AG04450 (cell line): ENCODE results near the gene NHERF1. TPM values are rescaled to one million over a fixed set of nuclear protein-coding genes. Genes with fewer than 3 reads are reported as not detected.

Source experiments
- CTCF ChIA-PET: fragments of 300-600, 350-600 bp; formaldehyde crosslinking; extraction: SDS; loops from one replicate; lab custom pipeline; 2022; ENCODE audit warnings: antibody characterized with exemption, inconsistent platforms; lab: Charles Lee
- POLR2A ChIA-PET: fragments of 350-600 bp; formaldehyde crosslinking; extraction: SDS; loops from one replicate; lab custom pipeline; 2021; ENCODE audit warnings: antibody characterized with exemption, inconsistent platforms; lab: Yijun Ruan, JAX
- DNase-seq: peaks from one replicate; pipeline ENCODE4 v3.0.0-alpha.2; 2011; ENCODE audit warnings: low read depth, low spot score
- H3K27ac ChIP-seq: one replicate; pipeline ENCODE4 v1.5.1; 2012; ENCODE audit warnings: low read depth, low read length, control low read depth
- H3K27me3 ChIP-seq: one replicate; pipeline ENCODE4 v1.6.0; 2012; ENCODE audit warnings: low read length; ENCODE audit not compliant: control insufficient read depth, insufficient read depth
- H3K4me3 ChIP-seq: 2 replicates; pipeline ENCODE4 v1.5.1; 2011; ENCODE audit warnings: mild to moderate bottlenecking, low read depth, low read length, control low read depth
- H3K9me3 ChIP-seq: 2 replicates; pipeline ENCODE4 v1.5.1; 2012; ENCODE audit warnings: low read length; ENCODE audit not compliant: control insufficient read depth, insufficient read depth
- polyA plus RNA-seq: library from polyadenylated mRNA; depleted of rRNA; stranded (reverse); fragments of >200 nt; gene quantifications from 2 replicates; pipeline ENCODE4 v1.2.3, GENCODE V29; 2011
- TF ChIP-seq, protein P1 (sequence below): IDR thresholded peaks from 2 replicates; pipeline ENCODE4 v1.5.1; 2011; ENCODE audit warnings: low read depth, low read length, control low read depth, inconsistent platforms

The NHERF1 gene
- polyA plus RNA-seq, 1 experiment, result 10.5 TPM

DNA sequence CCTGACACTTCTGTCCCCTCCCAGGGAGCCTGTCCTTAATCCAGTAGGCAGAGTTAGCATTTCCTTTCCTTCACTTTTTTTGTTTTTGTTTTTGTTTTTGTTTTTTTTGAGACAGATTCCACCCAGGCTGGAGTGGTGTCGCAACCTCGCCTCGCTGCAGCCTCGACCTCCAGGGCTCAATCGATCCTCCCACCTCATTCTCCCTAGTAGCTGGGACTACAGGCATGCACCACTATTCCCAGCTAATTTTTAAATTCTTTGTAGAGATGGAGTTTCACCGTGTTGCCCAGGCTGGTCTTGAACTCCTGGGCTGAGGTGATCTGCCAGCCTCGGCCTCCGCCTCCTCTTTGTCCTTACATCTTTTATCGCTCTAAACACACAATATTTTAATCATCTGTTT lies 4.0 kb downstream of the NHERF1 start:
- TF ChIP-seq, protein P1, sequence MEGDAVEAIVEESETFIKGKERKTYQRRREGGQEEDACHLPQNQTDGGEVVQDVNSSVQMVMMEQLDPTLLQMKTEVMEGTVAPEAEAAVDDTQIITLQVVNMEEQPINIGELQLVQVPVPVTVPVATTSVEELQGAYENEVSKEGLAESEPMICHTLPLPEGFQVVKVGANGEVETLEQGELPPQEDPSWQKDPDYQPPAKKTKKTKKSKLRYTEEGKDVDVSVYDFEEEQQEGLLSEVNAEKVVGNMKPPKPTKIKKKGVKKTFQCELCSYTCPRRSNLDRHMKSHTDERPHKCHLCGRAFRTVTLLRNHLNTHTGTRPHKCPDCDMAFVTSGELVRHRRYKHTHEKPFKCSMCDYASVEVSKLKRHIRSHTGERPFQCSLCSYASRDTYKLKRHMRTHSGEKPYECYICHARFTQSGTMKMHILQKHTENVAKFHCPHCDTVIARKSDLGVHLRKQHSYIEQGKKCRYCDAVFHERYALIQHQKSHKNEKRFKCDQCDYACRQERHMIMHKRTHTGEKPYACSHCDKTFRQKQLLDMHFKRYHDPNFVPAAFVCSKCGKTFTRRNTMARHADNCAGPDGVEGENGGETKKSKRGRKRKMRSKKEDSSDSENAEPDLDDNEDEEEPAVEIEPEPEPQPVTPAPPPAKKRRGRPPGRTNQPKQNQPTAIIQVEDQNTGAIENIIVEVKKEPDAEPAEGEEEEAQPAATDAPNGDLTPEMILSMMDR, result no peak
- POLR2A ChIA-PET, result interaction anchor here (1.2 kb wide), 1 partner anchor 24 kb away, joined by 3 read pairs; the partner anchor contains the start of gene NAT9

DNA sequence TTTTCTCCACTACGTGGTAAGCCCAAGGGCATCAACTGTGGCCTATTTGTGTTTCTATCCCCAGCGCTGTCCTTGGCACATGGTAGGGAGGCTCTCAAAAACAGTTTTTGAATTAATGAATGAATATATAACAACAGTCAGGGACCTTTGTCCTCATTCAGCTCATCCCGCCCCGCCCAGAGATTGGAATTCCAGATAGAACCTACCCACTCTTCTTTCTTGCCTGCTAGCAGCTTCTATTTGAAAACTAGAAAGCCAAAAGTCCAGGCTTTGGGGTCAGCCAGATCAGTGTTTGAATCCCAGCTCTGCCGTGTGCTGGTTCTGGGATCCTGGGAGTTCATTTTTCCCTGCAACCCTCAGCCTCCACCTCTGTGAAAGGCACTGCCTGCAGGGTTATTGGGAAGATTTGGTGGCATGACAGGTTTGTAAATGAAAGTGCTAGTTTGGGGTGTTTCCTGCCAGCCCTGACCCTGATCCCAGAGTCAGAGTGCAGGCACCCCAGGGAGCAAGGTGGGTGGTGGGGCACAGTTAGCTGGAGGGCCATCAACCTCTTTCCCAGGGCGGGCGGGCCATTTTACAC lies 4.5 kb downstream of the NHERF1 start:
- no peak for DNase-seq
- no peak overlapping the region for H3K4me3 ChIP-seq
- TF ChIP-seq, protein P1, result no peak
- ChIA-PET CTCF (interaction anchor here (0.6 to 1.0 kb wide), 2 partner anchors 9 to 18 kb away, joined by 3 read pairs; no protein-coding TSS in a partner anchor), POLR2A (interaction anchor here (1.2 kb wide), 1 partner anchor 23 kb away, joined by 3 read pairs; the partner anchor contains the start of gene NAT9)
- H3K27me3 ChIP-seq, result peaks cover 4% of the 10 kb centered on the region
- no peak overlapping the region for H3K27ac ChIP-seq
- no peaks in the 10 kb centered on the region; the same call in 1 of the 2 replicates for H3K9me3 ChIP-seq

More for the DNA sequence above, 4.0 kb downstream of the NHERF1 start:
- Histone ChIP-seq H3K9me3 (no peaks in the 10 kb centered on the region; the same call in 1 of the 2 replicates), H3K27me3 (peaks cover 4% of the 10 kb centered on the region), H3K27ac (no peak overlapping the region), H3K4me3 (no peak overlapping the region)
- CTCF ChIA-PET, result interaction anchor here (1.0 kb wide), 1 partner anchor 8 kb away, joined by 3 read pairs; no protein-coding TSS in a partner anchor
- DNase-seq, result no peak

DNA sequence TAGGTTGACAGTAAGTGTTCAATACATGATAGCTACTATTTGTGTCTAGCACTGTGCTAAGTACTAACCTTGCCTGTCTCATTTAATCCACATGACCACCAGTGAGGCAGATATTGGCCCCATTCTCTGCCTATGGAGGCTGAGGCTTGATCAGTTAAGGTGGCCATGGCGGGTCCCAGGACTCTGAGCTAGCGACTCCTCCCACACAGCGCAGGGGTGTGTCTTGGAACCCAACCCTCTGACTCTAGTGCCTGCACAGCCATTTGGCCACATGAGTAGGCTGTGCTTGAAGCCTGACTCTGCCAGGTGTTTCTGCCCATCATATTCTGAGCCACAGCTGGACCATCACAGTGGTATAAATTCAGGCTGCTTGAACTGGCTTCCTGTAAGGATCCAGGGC lies 6.4 kb downstream of the NHERF1 start:
- ChIA-PET CTCF (interaction anchor here (0.9 kb wide), 1 partner anchor 36 kb away, joined by 4 read pairs; no protein-coding TSS in a partner anchor), POLR2A (no interaction called here)
- no peak overlapping the region for H3K4me3 ChIP-seq
- H3K27me3 ChIP-seq, result no peaks in the 10 kb centered on the region
- TF ChIP-seq, protein P1, result no peak
- H3K9me3 ChIP-seq, result no peaks in the 10 kb centered on the region; the same call in 1 of the 2 replicates
- H3K27ac ChIP-seq, result no peak overlapping the region
- DNase-seq, result no peak

DNA sequence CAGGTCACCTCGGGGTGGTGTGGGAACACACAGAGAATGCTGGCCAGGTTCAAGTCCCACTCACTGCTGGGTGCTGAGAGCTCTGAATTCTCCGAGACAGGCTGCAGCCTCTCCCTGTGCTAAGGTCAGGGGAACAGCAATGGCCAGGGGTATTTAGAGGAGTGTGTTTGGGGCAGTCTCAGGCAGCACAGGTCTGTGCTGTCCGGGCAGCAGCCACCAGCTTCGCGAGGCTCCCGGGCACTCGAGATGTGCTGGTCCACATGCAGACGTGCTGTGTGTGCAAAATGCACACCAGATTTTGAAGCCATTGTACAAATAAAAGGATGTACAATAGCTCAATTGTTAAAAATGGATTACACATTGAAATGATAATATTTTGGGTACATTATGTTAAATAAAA lies 7.1 kb downstream of the NHERF1 start:
- TF ChIP-seq, protein P1, result no peak
- no peaks in the 10 kb centered on the region; the same call in 1 of the 2 replicates for H3K9me3 ChIP-seq
- DNase-seq, result no peak
- POLR2A ChIA-PET, result no interaction called here
- no peak overlapping the region for H3K27ac ChIP-seq
- H3K27me3 ChIP-seq, result no peaks in the 10 kb centered on the region
- CTCF ChIA-PET, result interaction anchor here (0.8 to 1.0 kb wide), 3 partner anchors 10 to 16 kb away, joined by 3 to 5 read pairs (median 4); no protein-coding TSS in a partner anchor
- H3K4me3 ChIP-seq, result no peak overlapping the region

DNA sequence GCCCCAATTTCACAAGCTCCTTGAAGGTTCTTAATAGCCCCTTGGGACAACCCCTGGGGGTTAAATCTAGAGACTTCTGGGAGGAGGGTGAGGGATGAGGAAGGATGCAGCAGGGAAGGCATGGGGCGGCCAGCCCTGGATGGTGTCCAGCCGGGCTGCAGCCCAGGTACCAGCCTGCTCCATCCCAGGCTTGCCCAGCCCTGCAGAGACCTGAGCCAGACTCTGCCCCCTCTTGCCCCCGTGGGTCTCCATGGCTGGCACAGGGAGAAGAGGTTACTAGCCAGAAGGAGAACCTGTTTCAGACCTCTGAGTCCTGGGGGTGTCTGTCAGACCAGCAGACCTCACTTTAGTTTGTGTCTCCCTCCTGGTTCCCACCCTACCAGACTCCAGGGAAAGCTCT lies 8.5 kb downstream of the NHERF1 start:
- Histone ChIP-seq H3K27me3 (no peaks in the 10 kb centered on the region), H3K4me3 (no peak overlapping the region), H3K9me3 (no peaks in the 10 kb centered on the region; the same call in 1 of the 2 replicates), H3K27ac (no peak overlapping the region)
- DNase-seq, result no peak
- ChIA-PET CTCF (interaction anchor here (1.2 to 1.9 kb wide), 3 partner anchors 12 to 34 kb away, joined by 3 to 8 read pairs (median 6); partner anchors contain the start of gene RAB37), POLR2A (no interaction called here)
- TF ChIP-seq, protein P1, result no peak
